ENCODE measurements around the gene ZEB2. TPM values are rescaled to one million over a fixed set of nuclear protein-coding genes. Genes with fewer than 3 reads are reported as not detected.

The ZEB2 gene
- total RNA-seq, 1 donor from 2014 or later, result 121 TPM

DNA sequence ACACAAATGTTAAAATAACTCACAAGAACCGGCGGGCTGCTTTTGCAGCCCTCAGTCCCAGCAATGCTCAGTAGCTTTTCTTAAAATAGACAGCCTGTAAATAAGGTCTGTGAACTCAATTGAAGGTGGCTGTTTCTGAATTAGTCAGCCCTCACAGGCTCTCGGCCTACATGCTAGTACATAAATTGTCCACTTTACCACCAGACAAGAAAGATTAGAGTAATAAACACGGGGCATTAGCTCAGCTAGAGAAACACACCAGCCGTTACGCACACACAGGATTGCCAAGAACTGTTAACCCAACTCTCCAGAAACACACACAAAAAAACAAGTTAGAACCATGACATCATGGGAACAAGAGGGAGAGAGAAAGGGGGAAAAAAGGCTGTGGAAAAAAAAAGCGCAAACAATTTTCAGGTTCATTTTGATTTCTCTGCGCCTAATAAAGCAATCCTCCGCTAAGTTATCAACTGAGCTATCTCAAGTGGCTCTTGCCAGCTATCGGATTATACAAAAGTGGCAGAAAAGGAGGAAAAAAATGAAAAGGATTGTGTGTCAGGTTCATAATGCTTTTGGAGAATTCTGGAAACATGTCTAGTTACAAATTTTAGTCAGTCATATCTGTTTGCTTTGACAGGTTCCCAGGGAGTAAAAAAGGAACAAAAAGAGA is 89.1 kb downstream of the ZEB2 start:
- no peak for DNase-seq
- Mint-ChIP-seq H3K4me3 (ENCODE audit: unreplicated experiment) (no peak overlapping the region), H3K27me3 (ENCODE audit: unreplicated experiment) (peaks cover 5% of the 10 kb centered on the region), H3K9me3 (ENCODE audit: unreplicated experiment) (no peaks in the 10 kb centered on the region), H3K4me1 (ENCODE audit: low read depth, unreplicated experiment) (peaks cover 19% of the 10 kb centered on the region), H3K36me3 (ENCODE audit: unreplicated experiment) (no peaks in the 10 kb centered on the region), H3K27ac (ENCODE audit: unreplicated experiment) (no peak overlapping the region)
- TF ChIP-seq, protein P1, sequence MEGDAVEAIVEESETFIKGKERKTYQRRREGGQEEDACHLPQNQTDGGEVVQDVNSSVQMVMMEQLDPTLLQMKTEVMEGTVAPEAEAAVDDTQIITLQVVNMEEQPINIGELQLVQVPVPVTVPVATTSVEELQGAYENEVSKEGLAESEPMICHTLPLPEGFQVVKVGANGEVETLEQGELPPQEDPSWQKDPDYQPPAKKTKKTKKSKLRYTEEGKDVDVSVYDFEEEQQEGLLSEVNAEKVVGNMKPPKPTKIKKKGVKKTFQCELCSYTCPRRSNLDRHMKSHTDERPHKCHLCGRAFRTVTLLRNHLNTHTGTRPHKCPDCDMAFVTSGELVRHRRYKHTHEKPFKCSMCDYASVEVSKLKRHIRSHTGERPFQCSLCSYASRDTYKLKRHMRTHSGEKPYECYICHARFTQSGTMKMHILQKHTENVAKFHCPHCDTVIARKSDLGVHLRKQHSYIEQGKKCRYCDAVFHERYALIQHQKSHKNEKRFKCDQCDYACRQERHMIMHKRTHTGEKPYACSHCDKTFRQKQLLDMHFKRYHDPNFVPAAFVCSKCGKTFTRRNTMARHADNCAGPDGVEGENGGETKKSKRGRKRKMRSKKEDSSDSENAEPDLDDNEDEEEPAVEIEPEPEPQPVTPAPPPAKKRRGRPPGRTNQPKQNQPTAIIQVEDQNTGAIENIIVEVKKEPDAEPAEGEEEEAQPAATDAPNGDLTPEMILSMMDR (IDR thresholded peaks at IDR 0.05; ENCODE audit: partially characterized antibody, unreplicated experiment), result no peak

DNA sequence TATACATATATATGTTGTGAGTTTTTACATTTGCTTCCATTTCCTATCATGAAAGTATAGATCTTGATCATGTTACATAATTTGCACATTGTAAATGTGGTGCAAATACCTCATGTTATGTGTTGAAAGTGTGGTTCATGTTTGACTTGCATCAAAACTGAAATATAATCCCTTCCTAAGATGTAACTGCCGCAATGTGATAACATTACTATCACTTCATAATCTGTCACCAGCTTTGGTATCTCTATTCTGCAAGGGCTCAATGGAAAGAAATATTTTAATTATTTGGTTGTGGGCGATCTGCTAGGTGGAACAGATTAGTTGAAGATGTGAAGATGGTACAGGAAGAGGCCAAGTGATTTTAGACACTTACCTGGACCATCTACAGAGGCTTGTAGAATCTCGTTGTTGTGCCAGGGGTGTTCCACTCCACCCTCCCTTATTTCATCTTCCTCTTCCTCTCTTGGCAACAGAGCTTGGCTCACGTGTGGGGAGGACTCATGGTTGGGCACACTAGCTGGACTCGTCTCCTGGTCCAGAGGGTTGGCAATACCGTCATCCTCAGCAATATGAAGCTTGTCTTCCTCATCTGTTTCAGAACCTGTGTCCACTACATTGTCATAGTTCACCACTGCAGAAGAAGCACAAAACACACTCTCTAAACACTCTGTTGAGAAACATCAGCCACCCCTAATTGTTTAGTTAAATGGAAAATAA is 90.4 kb downstream of the ZEB2 start:
- TF ChIP-seq, protein P1 (IDR thresholded peaks at IDR 0.05; ENCODE audit: partially characterized antibody, unreplicated experiment), result no peak
- Mint-ChIP-seq H3K9me3 (ENCODE audit: unreplicated experiment) (no peaks in the 10 kb centered on the region), H3K36me3 (ENCODE audit: unreplicated experiment) (no peaks in the 10 kb centered on the region)

DNA sequence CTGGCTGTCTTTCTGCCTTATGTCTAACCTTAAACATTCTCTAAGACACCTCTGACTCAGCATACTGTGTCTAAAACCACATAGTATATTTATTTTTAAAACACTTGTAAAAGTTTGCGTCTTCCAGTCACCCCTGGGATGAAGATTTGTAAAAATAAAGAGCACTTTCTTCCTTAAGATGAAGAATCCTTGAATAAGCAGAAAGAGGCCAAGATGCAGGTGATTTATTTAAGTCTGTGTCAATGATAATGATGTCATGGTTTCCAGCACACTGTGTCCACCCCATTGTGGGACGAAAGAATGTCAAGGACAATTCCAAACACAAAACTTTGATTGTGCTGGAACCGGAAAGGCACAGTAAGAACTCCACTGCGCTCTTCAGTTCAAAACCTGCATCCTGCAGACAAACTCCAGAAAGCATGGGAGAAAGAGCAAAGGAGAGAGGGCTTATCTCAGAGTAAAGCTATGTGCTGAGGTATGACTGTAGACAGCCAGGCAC is 92.9 kb downstream of the ZEB2 start:
- Mint-ChIP-seq H3K9me3 (ENCODE audit: unreplicated experiment) (peaks cover 4% of the 10 kb centered on the region), H3K36me3 (ENCODE audit: unreplicated experiment) (peaks cover 4% of the 10 kb centered on the region), H3K27ac (ENCODE audit: unreplicated experiment) (no peak overlapping the region), H3K4me1 (ENCODE audit: low read depth, unreplicated experiment) (peaks cover 1% of the 10 kb centered on the region), H3K27me3 (ENCODE audit: unreplicated experiment) (peaks cover 2% of the 10 kb centered on the region), H3K4me3 (ENCODE audit: unreplicated experiment) (no peak overlapping the region)
- TF ChIP-seq, protein P1 (IDR thresholded peaks at IDR 0.05; ENCODE audit: partially characterized antibody, unreplicated experiment), result no peak
- no peak for DNase-seq

More for the DNA sequence above, 90.4 kb downstream of the ZEB2 start:
- Mint-ChIP-seq H3K27me3 (ENCODE audit: unreplicated experiment) (peaks cover 5% of the 10 kb centered on the region), H3K4me1 (ENCODE audit: low read depth, unreplicated experiment) (peaks cover 15% of the 10 kb centered on the region), H3K4me3 (ENCODE audit: unreplicated experiment) (no peak overlapping the region), H3K27ac (ENCODE audit: unreplicated experiment) (no peak overlapping the region)
- no peak for DNase-seq

DNA sequence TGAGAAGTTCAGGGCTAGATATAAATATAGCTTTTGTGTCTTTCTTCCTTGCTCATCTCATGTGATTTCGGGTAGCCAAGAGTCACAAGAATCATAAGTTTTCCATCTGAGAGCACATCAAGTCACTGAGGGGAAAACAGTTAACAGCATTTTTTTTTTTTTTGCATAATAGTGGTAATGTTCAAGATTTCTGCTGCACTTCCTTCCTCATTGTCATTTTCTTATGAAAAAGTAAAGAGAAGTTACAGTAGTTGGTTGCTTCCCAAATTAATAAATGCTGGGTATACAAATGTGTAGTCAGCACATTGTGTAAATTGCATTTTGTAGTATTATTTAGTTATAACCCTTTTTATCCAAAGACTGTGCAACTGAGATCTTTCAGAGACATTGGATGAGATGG is 93.6 kb downstream of the ZEB2 start:
- no peak overlapping the region for H3K4me3 Mint-ChIP-seq (ENCODE audit: unreplicated experiment)
- peaks cover 4% of the 10 kb centered on the region for H3K36me3 Mint-ChIP-seq (ENCODE audit: unreplicated experiment)
- TF ChIP-seq, protein P1 (IDR thresholded peaks at IDR 0.05; ENCODE audit: partially characterized antibody, unreplicated experiment), result no peak
- peaks cover 4% of the 10 kb centered on the region for H3K9me3 Mint-ChIP-seq (ENCODE audit: unreplicated experiment)
- H3K27me3 Mint-ChIP-seq (ENCODE audit: unreplicated experiment), result peaks cover 4% of the 10 kb centered on the region
- DNase-seq, result no peak
- H3K4me1 Mint-ChIP-seq (ENCODE audit: low read depth, unreplicated experiment), result peaks cover 1% of the 10 kb centered on the region
- no peak overlapping the region for H3K27ac Mint-ChIP-seq (ENCODE audit: unreplicated experiment)
